KMS-11 (cell line): ENCODE measurements around the gene RASA3.
A peak's percentile ranks its signal among the peaks of the same experiment; 100 is the strongest.

Source experiments
- H2AFZ ChIP-seq: fragments of 200-600 bp; sonication (generic); 2 replicates; pipeline ENCODE4 v1.6.1; 2016; ENCODE audit warnings: antibody characterized with exemption, mixed run types, low read depth
- H3K27ac ChIP-seq: fragments of 200-600 bp; sonication (generic); 2 replicates; pipeline ENCODE4 v1.6.1; 2016; ENCODE audit warnings: mild to moderate bottlenecking, mixed run types
- H3K27me3 ChIP-seq: fragments of 200-600 bp; sonication (generic); 2 replicates; pipeline ENCODE4 v1.6.1; 2017; ENCODE audit warnings: mild to moderate bottlenecking, low read depth, mixed run types, moderate library complexity; ENCODE audit not compliant: insufficient read depth
- H3K36me3 ChIP-seq: fragments of 200-600 bp; sonication (generic); 2 replicates; pipeline ENCODE4 v1.6.1; 2017; ENCODE audit warnings: mild to moderate bottlenecking, mixed run types; ENCODE audit not compliant: insufficient read depth
- H3K4me1 ChIP-seq: fragments of 200-600 bp; sonication (generic); 2 replicates; pipeline ENCODE4 v1.6.1; 2016; ENCODE audit warnings: mild to moderate bottlenecking, low read depth, mixed run types; ENCODE audit not compliant: poor library complexity, severe bottlenecking
- H3K4me2 ChIP-seq: fragments of 200-600 bp; sonication (generic); 2 replicates; pipeline ENCODE4 v1.7.0; 2016; ENCODE audit warnings: mild to moderate bottlenecking, mixed run types
- H3K4me3 ChIP-seq: fragments of 200-600 bp; sonication (generic); IDR thresholded peaks from 2 replicates; pipeline ENCODE4 v1.6.1; 2017; ENCODE audit warnings: low read depth, low read length, mixed read lengths; ENCODE audit not compliant: insufficient read depth
- H3K79me2 ChIP-seq: fragments of 200-600 bp; sonication (generic); 2 replicates; pipeline ENCODE4 v1.6.1; 2016; ENCODE audit warnings: low read depth, mixed run types; ENCODE audit not compliant: insufficient read depth
- H3K9ac ChIP-seq: fragments of 200-600 bp; sonication (generic); 2 replicates; pipeline ENCODE4 v1.6.1; 2016; ENCODE audit warnings: mild to moderate bottlenecking, mixed run types
- H4K20me1 ChIP-seq: fragments of 200-600 bp; sonication (generic); 2 replicates; pipeline ENCODE4 v1.6.1; 2016; ENCODE audit warnings: mild to moderate bottlenecking, mixed run types; ENCODE audit not compliant: insufficient read depth
- TF ChIP-seq, protein P1 (sequence below): fragments of 200-600 bp; sonication (generic); conservative IDR thresholded peaks from 2 replicates; pipeline ENCODE4 v1.6.1; 2017; ENCODE audit warnings: low read depth, mild to moderate bottlenecking, antibody characterized with exemption, low read length, moderate library complexity, mixed read lengths

The RASA3 gene

GRCh38 chr13:114065141-114065925 lies 67.1 kb downstream of the RASA3 start:
- Histone ChIP-seq H3K9ac (peak overlapping the region; percentile 89), H3K4me2 (peak overlapping the region; percentile 99), H2AFZ (peak overlapping the region; percentile 47), H3K79me2 (peaks cover 26% of the 10 kb centered on the region), H3K27ac (peak overlapping the region; percentile 95), H4K20me1 (no peaks in the 10 kb centered on the region), H3K4me3 (no peak overlapping the region), H3K4me1 (peaks cover 61% of the 10 kb centered on the region), H3K27me3 (no peaks in the 10 kb centered on the region), H3K36me3 (no peaks in the 10 kb centered on the region)
- TF ChIP-seq, protein P1, sequence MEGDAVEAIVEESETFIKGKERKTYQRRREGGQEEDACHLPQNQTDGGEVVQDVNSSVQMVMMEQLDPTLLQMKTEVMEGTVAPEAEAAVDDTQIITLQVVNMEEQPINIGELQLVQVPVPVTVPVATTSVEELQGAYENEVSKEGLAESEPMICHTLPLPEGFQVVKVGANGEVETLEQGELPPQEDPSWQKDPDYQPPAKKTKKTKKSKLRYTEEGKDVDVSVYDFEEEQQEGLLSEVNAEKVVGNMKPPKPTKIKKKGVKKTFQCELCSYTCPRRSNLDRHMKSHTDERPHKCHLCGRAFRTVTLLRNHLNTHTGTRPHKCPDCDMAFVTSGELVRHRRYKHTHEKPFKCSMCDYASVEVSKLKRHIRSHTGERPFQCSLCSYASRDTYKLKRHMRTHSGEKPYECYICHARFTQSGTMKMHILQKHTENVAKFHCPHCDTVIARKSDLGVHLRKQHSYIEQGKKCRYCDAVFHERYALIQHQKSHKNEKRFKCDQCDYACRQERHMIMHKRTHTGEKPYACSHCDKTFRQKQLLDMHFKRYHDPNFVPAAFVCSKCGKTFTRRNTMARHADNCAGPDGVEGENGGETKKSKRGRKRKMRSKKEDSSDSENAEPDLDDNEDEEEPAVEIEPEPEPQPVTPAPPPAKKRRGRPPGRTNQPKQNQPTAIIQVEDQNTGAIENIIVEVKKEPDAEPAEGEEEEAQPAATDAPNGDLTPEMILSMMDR, result no peak

- TF ChIP-seq, protein P1, result no peak
- Histone ChIP-seq H3K27me3 (no peaks in the 10 kb centered on the region), H3K4me2 (peak overlapping the region; percentile 99), H3K4me3 (no peak overlapping the region), H4K20me1 (no peaks in the 10 kb centered on the region), H3K4me1 (peaks cover 61% of the 10 kb centered on the region), H3K79me2 (peaks cover 26% of the 10 kb centered on the region), H3K9ac (peak overlapping the region; percentile 89), H3K36me3 (no peaks in the 10 kb centered on the region), H3K27ac (peak overlapping the region; percentile 95), H2AFZ (peak overlapping the region; percentile 47)
Observed at GRCh38 chr13:114064450-114065140, 67.8 kb downstream of the RASA3 start.

DNA sequence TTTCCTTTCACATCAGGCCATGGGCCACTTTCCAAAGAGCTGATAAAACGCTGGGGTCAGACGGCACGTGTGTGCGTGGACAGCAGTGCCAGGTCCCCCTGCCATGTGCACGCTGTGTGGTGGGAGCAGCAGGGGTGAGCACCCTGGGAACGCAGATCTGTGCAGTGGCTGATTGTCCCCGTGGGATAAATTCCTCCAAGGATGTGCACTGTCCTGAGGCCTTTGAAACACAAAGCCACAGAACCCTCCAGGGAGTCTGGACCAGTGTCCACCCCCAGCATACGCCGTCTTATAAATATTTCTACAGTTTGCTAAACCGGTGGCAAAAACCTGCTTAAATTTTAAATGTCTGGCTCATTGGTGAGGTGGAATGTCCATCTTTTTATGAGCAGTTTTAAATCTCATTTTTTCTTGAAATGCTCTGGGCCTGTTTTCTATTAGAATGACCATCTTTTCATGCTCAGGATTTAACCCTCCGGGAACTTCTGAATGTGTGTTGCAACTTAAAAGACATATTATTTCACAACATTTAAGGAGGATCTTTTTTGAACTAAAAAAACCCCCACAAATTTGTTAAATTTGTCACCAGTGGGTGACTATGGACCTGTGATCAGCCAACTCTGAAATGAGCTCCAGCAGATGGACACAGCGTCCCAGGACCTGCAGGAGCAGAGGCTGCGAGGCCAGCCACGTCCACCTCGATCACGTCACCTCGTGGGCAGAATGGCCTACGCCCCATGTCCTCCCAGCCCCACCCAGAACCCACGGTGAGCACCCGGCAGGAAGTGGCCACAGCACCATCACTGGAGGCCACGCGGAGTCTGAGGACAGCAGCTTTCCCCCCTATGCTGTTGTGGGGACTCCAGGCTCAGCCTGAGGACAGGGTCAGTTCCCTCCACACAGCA lies 68.6 kb downstream of the RASA3 start:
- Histone ChIP-seq H3K4me3 (no peak overlapping the region), H3K27me3 (no peaks in the 10 kb centered on the region), H3K27ac (peak overlapping the region; percentile 95), H2AFZ (peak overlapping the region; percentile 47), H3K9ac (peak overlapping the region; percentile 89), H3K36me3 (no peaks in the 10 kb centered on the region), H4K20me1 (no peaks in the 10 kb centered on the region), H3K4me2 (peak overlapping the region; percentile 99), H3K79me2 (peaks cover 26% of the 10 kb centered on the region), H3K4me1 (peaks cover 56% of the 10 kb centered on the region)
- TF ChIP-seq, protein P1, result no peak

- Histone ChIP-seq H3K4me2 (peak overlapping the region; percentile 99), H3K9ac (no peak overlapping the region), H3K4me3 (no peak overlapping the region)
Observed at GRCh38 chr13:114062754-114063153, 69.7 kb downstream of the RASA3 start.

More at GRCh38 chr13:114062754-114063153, 69.7 kb downstream of the RASA3 start:
- H3K27me3 ChIP-seq, result no peaks in the 10 kb centered on the region
- no peaks in the 10 kb centered on the region for H3K36me3 ChIP-seq
- no peak overlapping the region for H2AFZ ChIP-seq
- H3K79me2 ChIP-seq, result peaks cover 26% of the 10 kb centered on the region
- TF ChIP-seq, protein P1, result no peak
- H4K20me1 ChIP-seq, result no peaks in the 10 kb centered on the region
- H3K27ac ChIP-seq, result no peak overlapping the region
- H3K4me1 ChIP-seq, result peaks cover 46% of the 10 kb centered on the region
